HG02623 (cell line): ENCODE data around the gene MESP2.
"Not testable (repeated sequence)": the region's sequence is repeated elsewhere in the genome, so short reads cannot be mapped to it uniquely, and the experiment has no call there.

Experiments used
- ATAC-seq: cut with Tn5 transposase; IDR thresholded peaks from one replicate; pipeline ENCODE4 v1.9.1; 2021; ENCODE audit warnings: moderate library complexity; ENCODE audit not compliant: unreplicated experiment

The MESP2 gene

GRCh38 chr15:89777782-89778380, 1.7 kb downstream of the MESP2 start:
- no peak for ATAC-seq

- ATAC-seq = no peak
Observed at GRCh38 chr15:89778861-89779260, 2.7 kb downstream of the MESP2 start.

- ATAC-seq = no peak
Observed at GRCh38 chr15:89780601-89781000, 4.5 kb downstream of the MESP2 start.

GRCh38 chr15:89781055-89781454, 4.9 kb downstream of the MESP2 start:
- ATAC-seq = no peak

- ATAC-seq = no peak
Observed at GRCh38 chr15:89781891-89782618, 5.9 kb downstream of the MESP2 start.

GRCh38 chr15:89782619-89782950, 6.5 kb downstream of the MESP2 start:
- not testable (repeated sequence) for ATAC-seq

- no peak for ATAC-seq
Observed at GRCh38 chr15:89783111-89783860, 7.2 kb downstream of the MESP2 start.

- ATAC-seq = no peak
Observed at GRCh38 chr15:89783861-89784685, 7.9 kb downstream of the MESP2 start.

GRCh38 chr15:89784686-89784960, 8.5 kb downstream of the MESP2 start:
- ATAC-seq = no peak

- no peak for ATAC-seq
Observed at GRCh38 chr15:89785064-89785773, 9.1 kb downstream of the MESP2 start.

- no peak for ATAC-seq
Observed at GRCh38 chr15:89785774-89786140, 9.6 kb downstream of the MESP2 start.

- ATAC-seq = no peak
Observed at GRCh38 chr15:89787944-89788343, 11.8 kb downstream of the MESP2 start.

- ATAC-seq = not testable (repeated sequence)
Observed at GRCh38 chr15:89788585-89788984, 12.5 kb downstream of the MESP2 start.

- ATAC-seq = no peak
Observed at GRCh38 chr15:89790206-89790605, 14.1 kb downstream of the MESP2 start.

GRCh38 chr15:89790661-89791060, 14.5 kb downstream of the MESP2 start:
- no peak for ATAC-seq

GRCh38 chr15:89792106-89792805, 16.1 kb downstream of the MESP2 start:
- ATAC-seq = no peak

- no peak for ATAC-seq
Observed at GRCh38 chr15:89794627-89795241, 18.6 kb downstream of the MESP2 start.

- no peak for ATAC-seq
Observed at GRCh38 chr15:89795996-89796395, 19.9 kb downstream of the MESP2 start.

GRCh38 chr15:89797678-89798201, 21.6 kb downstream of the MESP2 start:
- ATAC-seq = no peak
